ENCODE results near the gene AUH. TPM values are rescaled to one million over a fixed set of nuclear protein-coding genes. Genes with fewer than 3 reads are reported as not detected.
A peak's percentile ranks its signal among the peaks of the same experiment; 100 is the strongest.

The AUH gene
- total and polyA plus RNA-seq, 2 donors from 2014 or later = 31.6 to 63.5 TPM

DNA sequence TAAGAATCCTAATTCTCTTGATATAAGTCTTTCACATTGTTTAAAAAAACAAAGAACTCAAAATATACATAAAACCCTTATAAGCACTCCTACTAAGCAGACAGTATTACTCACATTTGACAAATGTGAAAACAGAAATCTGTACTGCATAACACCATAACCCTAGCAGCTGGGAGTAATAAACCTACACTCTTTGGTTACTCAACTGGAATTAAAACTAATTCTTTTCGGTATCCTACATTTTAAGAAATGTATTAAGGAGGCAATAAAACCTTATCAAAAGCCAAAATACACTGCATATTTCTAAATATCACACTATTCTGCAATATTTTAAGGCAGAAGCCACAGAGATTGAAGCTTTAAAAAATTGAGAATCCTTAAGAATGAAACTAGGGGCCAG, 6.8 kb downstream of the AUH start:
- peaks cover 0 to 16% (median 3%) of the 10 kb centered on the region in 3 donors for H3K36me3 ChIP-seq (ENCODE audit: control insufficient read depth in 2 of 3, insufficient read depth in 3 of 3, low read length in 3 of 3)
- no peak overlapping the region for H3K9ac ChIP-seq (ENCODE audit: low read length in 3 of 3)
- no peaks in the 10 kb centered on the region for H3K27me3 ChIP-seq (ENCODE audit: control insufficient read depth, insufficient read depth, low read length)
- TF ChIP-seq, protein P1, sequence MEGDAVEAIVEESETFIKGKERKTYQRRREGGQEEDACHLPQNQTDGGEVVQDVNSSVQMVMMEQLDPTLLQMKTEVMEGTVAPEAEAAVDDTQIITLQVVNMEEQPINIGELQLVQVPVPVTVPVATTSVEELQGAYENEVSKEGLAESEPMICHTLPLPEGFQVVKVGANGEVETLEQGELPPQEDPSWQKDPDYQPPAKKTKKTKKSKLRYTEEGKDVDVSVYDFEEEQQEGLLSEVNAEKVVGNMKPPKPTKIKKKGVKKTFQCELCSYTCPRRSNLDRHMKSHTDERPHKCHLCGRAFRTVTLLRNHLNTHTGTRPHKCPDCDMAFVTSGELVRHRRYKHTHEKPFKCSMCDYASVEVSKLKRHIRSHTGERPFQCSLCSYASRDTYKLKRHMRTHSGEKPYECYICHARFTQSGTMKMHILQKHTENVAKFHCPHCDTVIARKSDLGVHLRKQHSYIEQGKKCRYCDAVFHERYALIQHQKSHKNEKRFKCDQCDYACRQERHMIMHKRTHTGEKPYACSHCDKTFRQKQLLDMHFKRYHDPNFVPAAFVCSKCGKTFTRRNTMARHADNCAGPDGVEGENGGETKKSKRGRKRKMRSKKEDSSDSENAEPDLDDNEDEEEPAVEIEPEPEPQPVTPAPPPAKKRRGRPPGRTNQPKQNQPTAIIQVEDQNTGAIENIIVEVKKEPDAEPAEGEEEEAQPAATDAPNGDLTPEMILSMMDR (IDR thresholded peaks at IDR 0.05; ENCODE audit: borderline replicate concordance, extremely low read depth, insufficient read depth) = no peak
- DNase-seq (peak in 1 of 5 donors; percentile 24), FAIRE-seq (no peak)
- H3K27ac ChIP-seq (ENCODE audit: low read depth in 2 of 2, low read length in 2 of 2) = no peak overlapping the region
- no peaks in the 10 kb centered on the region for H3K9me3 ChIP-seq (ENCODE audit: control insufficient read depth in 2 of 3, insufficient read depth in 1 of 3, low read length in 3 of 3)
- H3K4me3 ChIP-seq (ENCODE audit: low read length in 3 of 3) = no peak overlapping the region
- peaks cover 0 to 11% (median 8%) of the 10 kb centered on the region in 3 donors for H3K4me1 ChIP-seq (ENCODE audit: control insufficient read depth in 2 of 3, insufficient read depth in 2 of 3, low read depth in 1 of 3, low read length in 3 of 3)
- intact Hi-C loops (cut with DNase I) = no loop called here

DNA sequence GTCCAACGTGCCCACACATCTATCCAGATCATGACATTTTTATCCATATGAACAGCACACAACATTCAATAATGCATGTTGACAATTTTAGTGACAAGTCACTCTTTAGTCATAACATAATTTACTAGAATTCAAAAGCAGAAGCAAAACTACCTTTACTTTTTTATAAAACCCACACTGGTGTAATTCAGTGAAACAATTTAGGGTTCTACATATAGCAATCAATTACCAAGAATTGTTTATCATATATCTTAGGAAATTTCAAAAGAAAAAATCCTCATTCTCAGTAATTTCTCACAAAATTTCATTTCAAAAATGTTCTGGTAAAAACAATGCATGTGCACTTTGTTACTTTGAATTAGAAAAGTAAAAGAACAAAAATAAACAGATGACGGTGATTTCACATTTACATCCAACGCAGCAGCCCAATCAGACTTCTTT, 12.6 kb downstream of the AUH start:
- TF ChIP-seq, protein P1 (IDR thresholded peaks at IDR 0.05; ENCODE audit: borderline replicate concordance, extremely low read depth, insufficient read depth) = no peak
- Histone ChIP-seq H3K27ac (ENCODE audit: low read depth in 2 of 2, low read length in 2 of 2) (no peak overlapping the region), H3K9ac (ENCODE audit: low read length in 3 of 3) (no peak overlapping the region), H3K4me3 (ENCODE audit: low read length in 3 of 3) (no peak overlapping the region), H3K4me1 (ENCODE audit: control insufficient read depth in 2 of 3, insufficient read depth in 2 of 3, low read depth in 1 of 3, low read length in 3 of 3) (no peaks in the 10 kb centered on the region), H3K36me3 (ENCODE audit: control insufficient read depth in 2 of 3, insufficient read depth in 3 of 3, low read length in 3 of 3) (peaks cover 0 to 7% (median 0%) of the 10 kb centered on the region in 3 donors), H3K9me3 (ENCODE audit: control insufficient read depth in 2 of 3, insufficient read depth in 1 of 3, low read length in 3 of 3) (no peaks in the 10 kb centered on the region), H3K27me3 (ENCODE audit: control insufficient read depth, insufficient read depth, low read length) (no peaks in the 10 kb centered on the region)
- FAIRE-seq = no peak
- intact Hi-C loops (cut with DNase I) = no loop called here
- DNase-seq = no peak

DNA sequence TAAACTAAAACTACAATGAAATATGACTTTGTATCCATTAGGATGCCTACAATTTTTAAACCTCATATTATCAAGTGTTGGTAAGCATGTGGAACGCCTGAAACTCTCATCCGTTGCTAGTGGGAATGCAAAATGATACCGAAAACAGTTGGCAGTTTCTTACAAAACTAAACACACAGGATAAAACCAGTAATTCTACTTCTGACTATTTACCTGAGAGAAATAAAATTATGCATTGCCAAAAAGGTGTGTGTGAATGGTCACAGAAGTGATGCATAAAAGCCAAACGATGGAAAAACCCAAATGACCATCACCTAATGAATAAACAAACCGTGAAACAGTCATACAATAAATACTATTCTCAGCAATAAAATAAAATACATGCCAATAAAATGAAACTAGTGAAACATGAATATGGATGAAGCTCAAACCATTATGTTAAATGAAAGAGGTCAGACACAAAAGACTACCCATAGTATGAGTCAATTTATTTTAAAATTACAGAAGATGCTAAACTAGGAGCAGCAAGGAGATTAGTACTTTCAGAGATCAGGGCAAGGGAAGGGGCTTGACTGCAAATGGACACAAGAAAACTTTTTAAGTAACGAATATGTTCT, 13.4 kb downstream of the AUH start:
- TF ChIP-seq, protein P1 (IDR thresholded peaks at IDR 0.05; ENCODE audit: borderline replicate concordance, extremely low read depth, insufficient read depth) = no peak
- FAIRE-seq = no peak

More for the DNA sequence above, 13.4 kb downstream of the AUH start:
- DNase-seq = no peak
- Histone ChIP-seq H3K36me3 (ENCODE audit: control insufficient read depth in 2 of 3, insufficient read depth in 3 of 3, low read length in 3 of 3) (peaks cover 0 to 7% (median 2%) of the 10 kb centered on the region in 3 donors), H3K4me1 (ENCODE audit: control insufficient read depth in 2 of 3, insufficient read depth in 2 of 3, low read depth in 1 of 3, low read length in 3 of 3) (no peaks in the 10 kb centered on the region), H3K27me3 (ENCODE audit: control insufficient read depth, insufficient read depth, low read length) (no peaks in the 10 kb centered on the region), H3K9me3 (ENCODE audit: control insufficient read depth in 2 of 3, insufficient read depth in 1 of 3, low read length in 3 of 3) (no peaks in the 10 kb centered on the region), H3K4me3 (ENCODE audit: low read length in 3 of 3) (no peak overlapping the region), H3K27ac (ENCODE audit: low read depth in 2 of 2, low read length in 2 of 2) (no peak overlapping the region), H3K9ac (ENCODE audit: low read length in 3 of 3) (no peak overlapping the region)
- intact Hi-C loops (cut with DNase I) = no loop called here

Data from kidney (tissue), 14 donors.